SHP77 treated with DMSO at 0.1 percent for 48 hours (cell line): ENCODE results near the gene CAPZA1.
A peak's percentile ranks its signal among the peaks of the same experiment; 100 is the strongest.

Experiments
- DNase-seq: peaks from one replicate; lab custom pipeline; 2025; lab: John Stamatoyannopoulos, UW

Gene CAPZA1

DNA sequence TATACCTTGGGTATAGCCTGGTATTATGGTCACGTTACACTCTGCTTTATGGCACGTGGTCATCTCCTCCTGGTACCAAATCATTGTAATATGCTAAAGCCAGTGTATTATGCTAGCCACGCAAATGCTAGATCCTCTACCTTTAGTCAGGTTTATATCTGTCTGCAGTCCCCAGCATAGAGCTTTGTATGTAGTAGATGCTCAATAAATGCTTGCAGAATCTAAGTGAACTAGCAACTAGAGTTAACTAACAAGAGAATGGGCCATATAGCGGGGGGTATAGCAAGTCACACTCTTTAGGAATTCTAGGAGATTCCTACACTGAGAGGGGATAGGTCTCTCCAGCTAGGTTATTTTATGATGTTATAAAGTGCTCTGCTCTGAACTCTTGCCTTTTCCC, 57.9 kb downstream of the CAPZA1 start:
- DNase-seq: no peak

DNA sequence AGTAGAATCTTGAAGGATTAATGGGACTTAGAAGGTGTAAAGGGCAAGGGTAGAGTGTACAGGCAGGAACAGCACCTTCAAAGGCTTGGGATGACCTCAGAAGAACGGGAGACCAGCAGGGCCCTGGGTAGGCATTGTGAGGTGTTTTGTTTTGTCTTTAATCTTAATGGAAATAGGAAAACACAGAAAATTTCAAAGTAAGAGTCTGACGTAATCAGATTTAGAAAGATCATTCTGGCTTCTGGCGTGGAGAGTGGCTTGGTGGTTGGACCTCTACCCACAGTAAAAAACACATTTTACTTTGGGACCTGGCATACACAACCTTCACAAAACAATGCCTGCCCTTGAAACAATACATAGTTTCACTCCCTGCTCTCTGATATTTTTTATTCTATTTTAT, 59.0 kb downstream of the CAPZA1 start:
- no peak for DNase-seq

GRCh38 chr1:112685913-112686312, 66.3 kb downstream of the CAPZA1 start:
- no peak for DNase-seq

DNA sequence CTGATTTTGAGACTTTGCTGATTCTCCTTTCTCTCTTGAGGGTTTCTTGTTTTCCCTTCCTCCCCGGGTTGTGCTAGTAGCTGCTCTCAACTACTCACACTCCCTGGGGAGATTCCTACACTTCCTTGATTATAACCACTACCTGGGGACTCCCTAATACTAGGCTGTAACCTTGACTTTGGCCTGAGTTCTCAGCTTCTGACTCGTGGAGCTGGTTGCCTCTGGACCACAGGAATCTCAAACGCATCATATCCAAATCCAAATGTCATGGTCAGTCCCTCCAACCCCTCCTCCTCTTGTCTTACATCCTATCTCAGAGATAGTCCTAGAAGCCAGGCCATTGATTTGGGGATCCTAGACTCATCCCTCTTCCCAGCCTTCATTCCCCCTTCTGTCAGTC, 66.8 kb downstream of the CAPZA1 start:
- DNase-seq: no peak

GRCh38 chr1:112686835-112687234, 67.2 kb downstream of the CAPZA1 start:
- no peak for DNase-seq

DNA sequence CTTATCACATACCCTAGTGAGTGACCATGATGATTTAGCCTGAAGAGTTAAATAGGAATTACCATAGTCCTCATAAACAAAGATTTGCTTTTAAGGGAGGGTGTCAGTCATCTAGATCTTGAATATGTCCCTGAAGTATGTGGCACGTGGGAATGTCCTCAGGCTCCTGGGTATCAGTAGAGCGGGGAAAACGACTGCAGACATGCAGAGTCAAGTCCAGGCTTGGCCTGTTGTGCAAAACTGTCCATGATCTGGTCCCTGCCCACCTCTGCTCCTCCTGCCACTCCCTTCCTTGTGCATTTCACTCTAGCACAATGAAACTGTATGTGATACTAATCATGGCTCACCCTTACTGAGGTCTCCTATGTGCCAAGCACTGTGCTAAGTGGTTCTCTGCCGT, 67.7 kb downstream of the CAPZA1 start:
- DNase-seq: no peak

DNA sequence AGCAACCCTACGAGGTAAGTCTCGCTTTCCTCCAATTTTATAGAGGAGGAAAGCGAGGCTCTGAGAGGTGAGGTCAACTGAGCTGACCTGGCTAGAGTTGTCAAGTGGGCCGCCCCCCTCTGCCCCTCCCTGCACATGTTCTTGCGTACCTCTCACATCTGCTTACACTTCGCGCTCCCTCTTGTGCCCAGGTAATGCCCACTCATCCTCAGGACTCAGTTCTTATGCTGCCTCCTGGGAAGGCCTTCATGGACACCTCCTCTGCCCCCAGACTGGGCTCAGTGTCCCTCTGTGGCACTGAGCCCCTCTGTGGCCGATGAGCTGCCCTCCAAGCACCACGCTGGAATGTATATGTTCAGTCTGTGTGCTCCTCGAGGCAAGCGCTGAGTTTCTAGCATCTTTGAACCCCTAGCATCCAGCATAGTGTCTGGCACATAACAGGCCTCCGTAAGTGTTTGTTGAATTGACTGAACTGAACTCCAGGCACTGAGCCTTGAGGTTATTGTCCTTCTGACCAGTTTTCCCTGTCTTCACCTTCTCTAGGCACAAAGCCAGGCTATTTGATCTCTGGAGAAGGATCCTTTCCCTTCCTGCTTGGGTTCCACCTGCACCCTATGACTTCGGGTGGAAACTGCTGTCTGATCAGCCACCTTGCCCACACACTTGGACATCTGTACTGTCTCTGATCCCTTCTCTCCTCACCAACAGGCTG, 68.3 kb downstream of the CAPZA1 start:
- no peak for DNase-seq

- DNase-seq: no peak
Measured at GRCh38 chr1:112688781-112689193, 69.2 kb downstream of the CAPZA1 start.

GRCh38 chr1:112689196-112689841, 69.7 kb downstream of the CAPZA1 start:
- no peak for DNase-seq

DNA sequence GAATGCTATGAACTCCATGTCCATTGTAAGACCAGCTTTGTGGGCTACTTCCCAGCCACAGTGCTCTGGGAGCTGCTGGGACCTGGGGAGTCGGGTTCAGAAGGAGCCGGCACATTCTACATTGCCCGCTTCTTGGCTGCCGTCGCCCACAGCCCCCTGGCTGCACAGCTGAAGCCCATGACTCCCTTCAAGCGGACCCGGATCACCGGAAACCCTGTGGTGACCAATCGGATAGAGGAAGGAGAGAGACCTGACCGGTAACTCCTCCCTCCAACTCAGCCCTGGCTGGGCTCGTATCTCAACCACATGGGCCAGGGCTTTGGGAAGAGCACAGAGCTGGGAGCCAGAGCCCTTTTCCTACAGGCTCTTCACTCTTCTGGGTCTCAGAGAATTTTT, 70.2 kb downstream of the CAPZA1 start:
- DNase-seq: no peak

GRCh38 chr1:112692681-112693080, 73.0 kb downstream of the CAPZA1 start:
- no peak for DNase-seq

- DNase-seq: no peak
Measured at GRCh38 chr1:112693821-112694220, 74.2 kb downstream of the CAPZA1 start.

DNA sequence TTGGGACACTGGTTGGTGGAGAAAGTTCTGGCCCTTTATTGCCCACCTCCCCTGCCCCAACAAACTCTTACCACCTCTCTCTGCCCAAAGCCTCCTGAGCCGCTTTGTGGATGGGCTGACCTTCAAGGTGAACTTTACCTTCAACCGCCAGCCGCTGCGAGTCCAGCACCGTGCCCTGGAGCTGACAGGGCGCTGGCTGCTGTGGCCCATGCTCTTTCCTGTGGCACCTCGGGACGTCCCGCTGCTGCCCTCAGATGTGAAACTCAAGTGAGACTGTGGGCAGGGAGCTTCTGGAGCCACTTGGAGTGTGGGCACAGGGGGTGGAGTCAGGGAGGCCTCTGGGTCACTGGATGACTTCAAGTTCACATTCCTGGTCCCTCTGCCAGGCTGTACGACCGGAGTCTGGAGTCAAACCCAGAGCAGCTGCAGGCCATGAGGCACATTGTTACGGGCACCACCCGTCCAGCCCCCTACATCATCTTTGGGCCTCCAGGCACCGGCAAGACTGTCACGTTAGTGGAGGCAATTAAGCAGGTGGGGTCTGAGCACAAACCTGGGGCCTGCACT, 74.8 kb downstream of the CAPZA1 start:
- no peak for DNase-seq

DNA sequence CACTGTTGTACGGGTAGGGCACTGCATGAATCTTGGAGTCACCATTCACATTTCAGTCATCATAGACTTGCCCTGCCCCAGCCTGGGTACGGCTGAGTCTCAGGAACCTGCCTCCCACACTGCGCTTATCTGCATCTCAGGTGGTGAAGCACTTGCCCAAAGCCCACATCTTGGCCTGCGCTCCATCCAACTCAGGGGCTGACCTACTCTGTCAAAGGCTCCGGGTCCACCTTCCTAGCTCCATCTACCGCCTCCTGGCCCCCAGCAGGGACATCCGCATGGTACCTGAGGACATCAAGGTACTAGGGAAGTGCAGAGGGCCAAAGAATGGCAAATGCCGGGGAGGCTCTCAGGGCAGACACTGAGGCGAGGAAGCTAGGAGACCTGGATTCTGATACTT, 75.6 kb downstream of the CAPZA1 start:
- DNase-seq: no peak

GRCh38 chr1:112696578-112697314, 77.1 kb downstream of the CAPZA1 start:
- no peak for DNase-seq

DNA sequence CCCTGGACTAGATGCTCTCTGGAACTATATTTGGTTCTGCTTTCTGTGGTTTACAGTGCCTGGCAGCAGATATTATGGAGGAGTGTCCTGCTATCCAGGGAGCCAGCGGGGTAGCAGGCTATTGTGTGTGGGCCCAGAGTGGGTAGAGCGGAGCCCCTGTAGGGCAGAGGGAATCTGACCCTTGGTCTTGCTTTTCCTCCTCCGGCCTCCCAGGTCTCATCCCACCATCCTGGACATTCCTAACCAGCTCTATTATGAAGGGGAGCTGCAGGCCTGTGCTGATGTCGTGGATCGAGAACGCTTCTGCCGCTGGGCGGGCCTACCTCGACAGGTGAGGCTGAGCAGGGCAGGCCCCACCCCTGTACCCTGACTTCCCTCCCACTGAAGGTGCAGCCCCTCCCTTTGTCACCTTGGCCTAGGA, 78.2 kb downstream of the CAPZA1 start:
- no peak for DNase-seq

DNA sequence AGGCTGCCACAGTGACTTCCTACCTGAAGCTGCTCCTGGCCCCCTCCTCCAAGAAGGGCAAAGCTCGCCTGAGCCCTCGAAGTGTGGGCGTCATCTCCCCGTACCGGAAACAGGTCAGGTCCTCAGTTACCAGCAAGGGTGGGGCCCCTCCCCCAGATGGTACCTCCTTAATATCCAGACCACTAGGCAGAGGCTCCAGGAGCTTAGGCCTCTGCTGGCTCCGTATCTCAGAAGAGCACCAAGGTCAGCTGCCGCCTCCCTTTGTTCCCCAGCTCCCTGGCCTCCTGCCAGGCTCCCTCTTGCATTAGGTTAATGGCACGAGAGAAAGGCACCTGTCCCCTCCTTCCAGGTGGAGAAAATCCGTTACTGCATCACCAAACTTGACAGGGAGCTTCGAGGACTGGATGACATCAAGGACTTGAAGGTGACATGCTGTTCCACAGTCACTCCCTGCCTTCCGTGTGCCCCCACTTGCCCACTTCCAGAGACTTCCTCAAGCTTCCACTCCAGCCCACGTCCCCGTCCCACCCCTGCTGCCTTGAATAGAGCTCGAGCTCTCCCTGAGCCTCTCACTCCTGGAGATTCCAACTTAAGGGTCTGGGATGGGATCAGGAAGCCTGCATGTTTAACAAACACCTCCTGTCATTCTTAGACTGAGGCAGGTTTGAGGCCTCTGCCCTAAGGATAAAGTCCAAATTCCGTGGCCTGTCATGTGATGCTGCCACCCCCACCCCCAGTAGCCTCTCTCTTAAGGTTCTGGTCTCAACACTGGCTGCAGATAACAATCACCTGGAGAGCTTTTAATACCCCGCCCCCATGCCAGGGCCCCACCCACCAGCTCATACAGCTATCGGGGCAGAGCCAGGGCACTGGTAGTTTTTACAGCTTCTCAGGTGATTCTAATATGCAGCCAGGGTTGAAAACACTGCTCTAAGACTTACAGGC, 79.0 kb downstream of the CAPZA1 start:
- peak; percentile 67 for DNase-seq

GRCh38 chr1:112699425-112700144, 80.0 kb downstream of the CAPZA1 start:
- DNase-seq: no peak

GRCh38 chr1:112700290-112701226, 80.9 kb downstream of the CAPZA1 start:
- DNase-seq: peak; percentile 38
